Amygdala (tissue), 56 donors: ENCODE measurements around the gene MAP3K21.

ENCODE experiments used
- DNase-seq, 56 donors: peaks; one replicate each; lab custom pipeline; 2025; lab: John Stamatoyannopoulos, UW

The MAP3K21 gene

DNA sequence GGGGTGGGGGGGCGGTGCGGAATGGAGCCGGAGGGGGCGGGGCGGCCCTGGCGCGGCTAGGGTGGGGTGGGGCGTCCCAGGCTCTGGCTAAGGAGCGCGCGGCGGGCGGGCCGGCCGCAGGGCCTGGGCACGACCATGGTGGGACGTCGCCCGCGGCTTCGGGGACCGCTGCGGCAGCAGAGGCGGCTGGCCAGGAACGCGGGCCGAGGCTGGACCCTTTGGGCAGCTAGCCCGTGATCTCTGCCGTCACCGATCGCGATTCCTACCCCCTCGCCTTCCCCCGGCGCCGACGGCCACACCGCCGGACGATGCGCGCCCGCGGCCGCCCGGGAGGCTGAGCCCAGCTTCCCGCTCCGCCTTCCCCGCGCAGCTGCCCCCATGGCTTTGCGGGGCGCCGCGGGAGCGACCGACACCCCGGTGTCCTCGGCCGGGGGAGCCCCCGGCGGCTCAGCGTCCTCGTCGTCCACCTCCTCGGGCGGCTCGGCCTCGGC, at the start of gene MAP3K21:
TSS of gene MAP3K21 (plus strand) at position 74 of the 491 bp plus-strand sequence. CDS start at position 379, 305 bp downstream.
- peak in 4 of 56 donors; percentile 21 to 39 (median 36) for DNase-seq

- DNase-seq, result no peak
These were observed 48.9 kb upstream of the MAP3K21 start for GRCh38 chr1:233278631-233279030.

- DNase-seq, result no peak
These were observed 47.6 kb upstream of the MAP3K21 start for GRCh38 chr1:233279971-233280370.

- no peak for DNase-seq
These were observed 45.6 kb upstream of the MAP3K21 start for GRCh38 chr1:233281711-233282581.

DNA sequence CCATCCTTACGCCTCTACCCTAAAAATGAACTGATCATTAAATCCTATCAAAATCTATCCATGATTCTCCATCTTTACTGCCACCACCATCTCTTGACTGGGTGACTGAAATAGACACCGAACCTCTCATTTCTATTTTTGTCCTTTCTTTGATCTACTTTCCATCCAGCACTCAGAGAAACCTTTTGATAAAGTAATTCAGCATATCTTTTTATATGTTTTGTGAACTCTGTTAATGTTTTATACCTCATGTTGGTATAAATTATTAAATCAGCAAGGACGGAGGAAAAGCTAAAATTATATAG, 45.0 kb upstream of the MAP3K21 start:
- DNase-seq, result no peak

DNA sequence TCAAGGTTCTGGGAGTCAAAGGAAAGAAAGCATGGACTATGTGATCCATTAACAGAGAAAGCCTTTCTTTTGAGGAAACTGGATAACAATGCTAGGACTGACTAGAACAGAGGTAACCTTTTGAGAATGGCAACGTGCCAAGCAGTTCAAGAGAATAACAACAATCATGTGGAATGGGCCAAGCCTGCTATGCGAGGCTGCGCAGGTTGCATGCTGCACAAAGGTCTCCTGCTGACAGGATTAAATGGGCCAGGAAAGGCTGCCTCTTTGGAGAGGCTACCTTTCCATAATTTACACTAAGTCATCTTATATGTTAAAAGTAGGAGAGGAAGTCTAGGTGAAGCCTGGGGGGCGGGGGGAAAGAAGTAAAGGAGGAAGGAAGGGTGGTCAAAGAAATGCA, 37.8 kb upstream of the MAP3K21 start:
- DNase-seq, result no peak

DNA sequence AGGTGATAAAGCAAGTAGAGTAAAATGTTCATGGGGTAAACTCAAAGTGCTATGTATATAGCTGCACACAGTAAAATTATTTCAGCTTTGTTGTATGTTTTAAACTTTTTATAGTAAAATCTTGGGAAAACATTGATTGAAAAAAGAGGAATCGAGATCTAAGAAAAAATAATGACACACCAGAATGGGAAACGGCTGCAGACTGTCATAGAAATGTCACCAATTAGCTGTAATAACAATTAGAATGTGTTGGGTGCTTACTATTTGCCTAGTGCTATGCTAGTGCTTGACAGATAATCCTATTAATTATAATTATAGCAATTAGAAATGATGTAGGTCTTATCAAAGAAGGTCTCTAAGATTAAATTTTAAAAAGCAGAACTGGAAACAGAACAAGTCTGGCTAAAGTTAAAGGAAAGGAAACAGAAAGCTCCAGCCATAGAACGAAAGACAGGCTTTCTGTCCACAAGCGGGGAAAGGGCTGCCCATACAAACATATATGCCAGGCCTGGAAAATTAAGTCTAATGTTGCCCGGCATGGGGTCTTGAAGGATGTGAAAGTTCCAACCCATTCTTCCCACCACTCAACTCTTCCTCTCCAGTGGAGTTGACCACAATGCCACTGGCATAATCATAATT, 37.0 kb upstream of the MAP3K21 start:
- no peak for DNase-seq

- no peak for DNase-seq
These were observed 33.7 kb upstream of the MAP3K21 start for GRCh38 chr1:233293556-233294446.

GRCh38 chr1:233294913-233295236, 32.6 kb upstream of the MAP3K21 start:
- peak in 19 of 56 donors; percentile 7 to 51 (median 25) for DNase-seq

GRCh38 chr1:233295237-233295974, 32.1 kb upstream of the MAP3K21 start, which contains the start of gene PCNX2:
Gene PCNX2 (minus strand): TSS chr1:233295725. CDS start chr1:233295478, 247 bp downstream.
- DNase-seq, result peak in 40 of 56 donors; percentile 4 to 65 (median 32)

GRCh38 chr1:233295975-233296322, 31.6 kb upstream of the MAP3K21 start:
- no peak for DNase-seq

- DNase-seq, result no peak
These were observed 28.1 kb upstream of the MAP3K21 start for GRCh38 chr1:233299450-233299849.

- DNase-seq, result no peak
These were observed 27.2 kb upstream of the MAP3K21 start for GRCh38 chr1:233300326-233300725.

DNA sequence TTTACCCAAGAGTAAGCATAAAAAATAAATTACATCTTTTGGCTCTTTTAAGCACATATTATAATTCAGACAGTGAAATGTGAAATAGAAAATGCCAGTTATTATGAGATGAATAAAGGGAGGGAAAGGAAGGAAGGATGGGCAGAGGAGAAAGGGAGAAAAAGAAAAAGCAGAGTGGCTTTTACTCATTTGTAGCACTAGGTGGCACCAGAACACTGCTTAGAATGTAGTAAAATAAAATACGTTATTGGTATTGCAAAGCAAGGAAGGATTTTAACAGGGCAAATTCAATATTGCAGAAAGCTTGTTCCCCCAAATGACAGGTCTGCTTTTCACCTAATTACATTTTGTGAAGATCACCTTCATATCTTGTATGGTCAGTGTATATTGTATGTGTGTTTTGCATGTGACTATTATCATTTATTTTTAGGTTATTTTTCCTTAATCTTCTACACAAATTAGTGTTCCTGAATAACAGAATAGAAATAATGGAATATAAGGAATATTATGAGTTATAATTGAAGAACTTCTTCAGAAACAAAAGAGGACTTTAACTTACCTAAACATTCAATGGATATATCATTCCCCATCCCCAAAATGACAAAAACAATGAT, 22.9 kb upstream of the MAP3K21 start:
- DNase-seq, result peak in 1 of 56 donors; percentile 24

- DNase-seq, result no peak
These were observed 13.9 kb upstream of the MAP3K21 start for GRCh38 chr1:233313434-233314155.

DNA sequence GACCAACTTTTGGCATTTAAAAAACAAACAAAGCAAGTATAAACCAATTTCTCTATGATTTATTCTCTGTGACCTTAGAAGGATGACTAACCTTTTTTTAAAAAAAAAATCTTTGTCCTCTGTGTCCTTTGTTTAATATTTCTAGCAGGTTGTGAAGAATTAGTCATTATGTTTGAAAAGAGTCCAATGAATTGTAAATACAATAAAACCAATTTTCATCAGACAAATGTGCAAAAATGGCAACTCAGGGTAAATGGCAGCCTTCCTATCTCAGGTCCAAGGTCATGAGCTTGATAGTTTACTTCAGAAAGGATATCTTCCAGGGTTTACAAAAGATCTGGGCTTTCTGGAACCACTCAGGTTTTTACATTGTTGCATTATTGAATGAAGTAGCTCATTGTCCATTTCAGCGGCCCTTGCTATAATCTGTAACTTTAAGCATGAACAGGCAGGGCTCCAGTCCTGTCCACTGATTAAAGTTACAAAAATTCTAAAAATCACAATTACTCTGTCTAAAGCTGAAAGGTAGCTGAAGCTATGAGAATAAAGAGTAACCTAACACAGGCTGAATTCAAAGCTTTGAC, 11.7 kb upstream of the MAP3K21 start:
- no peak for DNase-seq

- no peak for DNase-seq
These were observed 11.1 kb upstream of the MAP3K21 start for GRCh38 chr1:233316473-233316872.

GRCh38 chr1:233319272-233319671, 8.3 kb upstream of the MAP3K21 start:
- DNase-seq, result no peak

DNA sequence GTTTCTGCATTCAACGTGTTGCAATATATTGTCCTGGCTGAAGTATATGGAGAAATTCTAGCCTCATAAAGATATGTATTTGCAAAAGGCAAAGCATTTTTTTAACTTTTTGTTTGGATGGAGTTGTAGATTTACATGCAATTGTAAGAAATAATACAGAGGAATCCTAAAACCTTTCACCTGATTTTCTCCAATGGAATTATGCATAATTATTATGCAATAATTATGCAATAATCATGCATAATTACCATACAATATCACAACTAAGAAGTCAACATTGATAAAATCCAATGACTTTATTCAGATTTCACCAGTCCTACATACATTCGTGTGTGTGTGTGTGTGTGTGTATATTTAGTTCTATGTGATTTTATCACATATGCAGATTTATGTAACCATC, 7.5 kb upstream of the MAP3K21 start:
- no peak for DNase-seq
